GM13976 (cell line): ENCODE data around the gene HNF4A.
"Not testable (repeated sequence)": the region's sequence is repeated elsewhere in the genome, so short reads cannot be mapped to it uniquely, and the experiment has no call there.

Source experiments
- DNase-seq: peaks from one replicate; pipeline ENCODE4 v3.0.0; 2012; ENCODE audit warnings: low spot score
- in situ Hi-C: fragments of 300-500 bp; cut with MboI; formaldehyde crosslinking; loops from one replicate; pipeline ENCODE4 v1.12.0; 2022; ENCODE audit warnings: low sequenced_read_pairs, mixed read lengths, inconsistent platforms; ENCODE audit not compliant: unreplicated experiment
- TF ChIP-seq, protein P1 (sequence below): IDR thresholded peaks from 2 replicates; pipeline ENCODE4 v1.5.1; 2012; ENCODE audit warnings: borderline replicate concordance, mild to moderate bottlenecking; ENCODE audit not compliant: insufficient read depth; ENCODE audit errors: extremely low read depth, missing control alignments, control extremely low read depth

HNF4A gene

GRCh38 chr20:44319839-44320422 is 35.6 kb upstream of the HNF4A start:
- no peak for DNase-seq
- in situ Hi-C loops, result no loop called here
- TF ChIP-seq, protein P1, sequence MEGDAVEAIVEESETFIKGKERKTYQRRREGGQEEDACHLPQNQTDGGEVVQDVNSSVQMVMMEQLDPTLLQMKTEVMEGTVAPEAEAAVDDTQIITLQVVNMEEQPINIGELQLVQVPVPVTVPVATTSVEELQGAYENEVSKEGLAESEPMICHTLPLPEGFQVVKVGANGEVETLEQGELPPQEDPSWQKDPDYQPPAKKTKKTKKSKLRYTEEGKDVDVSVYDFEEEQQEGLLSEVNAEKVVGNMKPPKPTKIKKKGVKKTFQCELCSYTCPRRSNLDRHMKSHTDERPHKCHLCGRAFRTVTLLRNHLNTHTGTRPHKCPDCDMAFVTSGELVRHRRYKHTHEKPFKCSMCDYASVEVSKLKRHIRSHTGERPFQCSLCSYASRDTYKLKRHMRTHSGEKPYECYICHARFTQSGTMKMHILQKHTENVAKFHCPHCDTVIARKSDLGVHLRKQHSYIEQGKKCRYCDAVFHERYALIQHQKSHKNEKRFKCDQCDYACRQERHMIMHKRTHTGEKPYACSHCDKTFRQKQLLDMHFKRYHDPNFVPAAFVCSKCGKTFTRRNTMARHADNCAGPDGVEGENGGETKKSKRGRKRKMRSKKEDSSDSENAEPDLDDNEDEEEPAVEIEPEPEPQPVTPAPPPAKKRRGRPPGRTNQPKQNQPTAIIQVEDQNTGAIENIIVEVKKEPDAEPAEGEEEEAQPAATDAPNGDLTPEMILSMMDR, result no peak

GRCh38 chr20:44324343-44324742 is 31.2 kb upstream of the HNF4A start:
- DNase-seq, result no peak
- in situ Hi-C loops, result no loop called here
- TF ChIP-seq, protein P1, result no peak

- in situ Hi-C loops, result no loop called here
- TF ChIP-seq, protein P1, result no peak
- DNase-seq, result no peak
These were observed 28.9 kb upstream of the HNF4A start for GRCh38 chr20:44326391-44327159.

DNA sequence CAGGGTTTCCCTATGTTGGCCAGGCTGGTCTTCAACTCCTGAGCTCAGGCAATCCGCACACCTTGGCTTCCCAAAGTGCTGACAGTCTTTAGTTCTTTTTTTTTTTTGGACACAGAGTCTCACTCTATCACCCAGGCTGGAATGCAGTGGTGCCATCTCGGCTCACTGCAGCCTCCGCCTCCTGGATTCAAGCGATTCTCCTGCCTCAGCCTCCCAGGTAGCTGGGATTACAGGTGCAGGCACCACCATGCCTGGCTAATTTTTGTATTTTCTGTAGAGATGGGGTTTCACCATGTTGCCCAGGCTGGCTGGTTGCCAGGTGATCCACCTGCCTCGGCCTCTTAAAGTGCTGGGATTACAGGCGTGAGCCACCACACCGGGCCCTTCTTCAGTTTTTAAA is 27.8 kb upstream of the HNF4A start:
- in situ Hi-C loops, DNase-seq: not testable (repeated sequence)

- no peak for DNase-seq
- TF ChIP-seq, protein P1, result no peak
- in situ Hi-C loops, result no loop called here
These were observed 27.1 kb upstream of the HNF4A start for GRCh38 chr20:44328428-44328827.

DNA sequence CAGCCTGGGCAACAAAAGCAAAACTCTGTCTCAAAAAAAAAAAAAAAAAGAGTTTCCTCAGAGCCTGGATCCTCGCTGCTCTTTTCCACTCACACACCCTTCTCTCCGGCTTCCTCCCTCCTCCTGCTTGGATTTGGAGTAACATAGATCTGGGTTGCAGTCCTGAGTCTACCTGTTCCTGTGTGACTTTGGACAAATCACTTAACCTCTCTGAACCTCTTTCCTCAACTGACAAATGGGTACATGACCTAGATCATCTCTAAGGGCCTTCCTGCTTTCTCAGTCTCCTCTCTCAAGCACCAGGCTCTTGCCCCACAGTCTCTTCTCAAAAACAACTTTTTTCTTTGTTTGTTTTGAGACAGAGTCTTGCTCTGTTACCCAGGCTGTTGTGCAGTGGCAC is 24.3 kb upstream of the HNF4A start:
- in situ Hi-C loops, result no loop called here
- TF ChIP-seq, protein P1, result no peak
- no peak for DNase-seq

DNA sequence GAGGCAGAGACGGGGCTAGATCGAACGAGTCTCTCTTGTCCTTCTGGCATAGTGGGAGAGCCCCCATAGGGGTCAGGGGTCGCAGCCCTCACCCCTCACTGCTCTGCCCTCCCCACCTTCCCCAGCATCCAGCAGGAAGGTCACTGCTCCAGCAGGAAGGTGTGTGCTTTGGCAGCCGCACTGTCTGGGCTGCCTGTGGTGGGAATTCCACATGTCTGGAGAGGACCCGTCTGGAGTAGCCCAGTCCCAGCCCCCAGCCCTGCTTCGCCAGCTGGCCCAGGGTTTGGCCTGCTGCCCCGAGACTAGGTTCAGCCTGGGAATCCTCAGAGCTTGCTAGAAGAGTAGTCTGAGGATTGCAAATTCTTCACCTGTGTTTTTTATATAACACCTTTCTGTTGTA is 21.2 kb upstream of the HNF4A start:
- in situ Hi-C loops, result no loop called here
- TF ChIP-seq, protein P1, result no peak
- no peak for DNase-seq
